ENCODE data around the gene CPAMD8.
A peak's percentile ranks its signal among the peaks of the same experiment; 100 is the strongest.

CPAMD8 gene

DNA sequence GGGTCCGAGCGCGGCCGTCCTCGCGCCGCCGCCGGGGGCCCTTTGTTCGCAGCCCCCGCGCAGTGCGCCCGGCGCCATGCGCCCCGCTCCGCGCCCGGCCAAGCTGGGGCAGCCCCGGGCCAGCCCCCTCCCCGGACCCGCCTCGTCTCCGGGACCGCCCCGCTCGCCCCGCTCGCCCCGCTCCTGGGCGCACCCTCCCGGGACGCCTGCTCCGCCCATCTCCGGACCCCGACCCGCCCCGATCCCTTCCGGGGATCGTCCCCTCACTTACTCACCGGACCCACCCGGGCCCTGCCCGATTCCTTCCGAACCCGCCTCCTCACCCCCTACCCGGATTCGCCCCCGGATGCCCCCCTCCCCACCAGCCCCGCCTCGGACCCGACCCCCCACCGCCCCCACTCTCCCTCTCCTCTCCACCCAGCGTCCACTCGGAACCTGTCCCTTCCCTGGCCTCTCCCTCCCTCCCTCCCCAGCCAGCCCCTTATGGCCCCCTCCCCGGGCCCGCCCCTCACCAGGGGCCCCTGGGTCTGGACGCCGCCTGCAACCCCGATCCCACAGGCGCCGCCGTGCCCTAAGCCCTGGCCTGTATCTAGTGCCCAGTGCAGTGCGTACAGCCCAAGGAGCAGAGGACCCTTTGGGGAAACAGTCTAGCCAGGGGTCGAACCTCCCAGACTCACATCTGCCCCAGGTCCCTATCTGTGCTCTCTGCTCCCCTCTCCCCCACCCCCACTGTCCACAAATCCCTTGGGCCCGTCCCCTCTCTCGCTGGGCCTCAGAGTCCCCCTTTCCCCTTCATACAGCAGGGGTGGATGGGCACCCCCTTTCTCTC, at the start of gene CPAMD8:
Gene CPAMD8, minus strand, starts transcription at position 105 of the 829 bp plus-strand sequence. CDS start 168 bp downstream, outside the sequence.
- DNase-seq, result no peak

- no peak for DNase-seq
Measured at GRCh38 chr19:17075864-17076542, 49.4 kb upstream of the CPAMD8 start.

- DNase-seq, result peak; percentile 82
Measured at GRCh38 chr19:17075035-17075863, 48.6 kb upstream of the CPAMD8 start, which contains the start of the genes HAUS8 and MYO9B. Gene HAUS8, minus strand, starts transcription at chr19:17075452. Its CDS starts 30 bp downstream, at chr19:17075422. Gene MYO9B, plus strand, starts transcription at chr19:17075777. Its CDS starts 25,941 bp downstream, at chr19:17101718.

GRCh38 chr19:17074634-17075034, 48.0 kb upstream of the CPAMD8 start:
- DNase-seq, result no peak

- DNase-seq, result peak; percentile 34
Measured at GRCh38 chr19:17073869-17074633, 47.4 kb upstream of the CPAMD8 start.

- no peak for DNase-seq
Measured at GRCh38 chr19:17070912-17071311, 44.3 kb upstream of the CPAMD8 start.

- no peak for DNase-seq
Measured at GRCh38 chr19:17070421-17070820, 43.8 kb upstream of the CPAMD8 start.

DNA sequence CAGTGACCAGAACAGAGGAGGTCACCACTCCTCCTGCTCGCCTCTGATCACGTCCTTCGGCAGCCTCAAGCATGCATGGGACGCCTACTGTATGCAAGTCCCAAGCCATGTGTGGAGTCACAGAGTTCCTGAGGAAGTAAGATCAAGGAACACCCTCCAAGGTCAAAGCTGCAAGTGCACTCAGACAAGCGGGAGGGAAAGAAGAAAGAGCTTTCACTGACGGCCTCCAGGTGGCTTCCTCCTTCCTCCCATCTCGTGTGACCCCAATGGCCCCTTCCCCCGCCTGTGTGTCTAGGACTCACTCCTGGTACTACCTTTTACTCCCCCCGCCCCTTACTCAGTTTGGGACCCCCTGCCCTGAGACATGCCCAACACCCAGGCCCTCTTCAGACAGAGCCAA, 42.6 kb upstream of the CPAMD8 start:
- DNase-seq, result no peak

DNA sequence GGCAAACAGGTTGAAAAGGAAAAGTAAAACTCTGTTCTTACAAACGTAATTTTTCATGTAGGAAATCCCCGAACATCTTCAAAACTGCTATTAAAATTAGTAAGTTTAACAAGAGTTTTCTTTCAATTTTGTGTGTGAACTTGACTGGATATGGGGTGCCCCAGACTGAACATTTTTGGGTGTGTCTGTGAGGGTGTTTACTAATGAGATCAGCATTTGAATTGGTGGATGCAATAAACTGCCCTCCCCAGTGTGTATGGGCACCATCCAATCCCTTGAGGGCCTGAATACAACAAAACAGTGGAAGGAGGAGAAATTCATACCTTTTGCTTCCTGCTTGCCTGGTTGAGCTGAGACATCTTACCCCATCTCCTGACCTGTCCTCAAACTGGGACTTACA, 36.8 kb upstream of the CPAMD8 start:
- DNase-seq, result no peak

GRCh38 chr19:17061691-17062090, 35.1 kb upstream of the CPAMD8 start:
- DNase-seq, result no peak

DNA sequence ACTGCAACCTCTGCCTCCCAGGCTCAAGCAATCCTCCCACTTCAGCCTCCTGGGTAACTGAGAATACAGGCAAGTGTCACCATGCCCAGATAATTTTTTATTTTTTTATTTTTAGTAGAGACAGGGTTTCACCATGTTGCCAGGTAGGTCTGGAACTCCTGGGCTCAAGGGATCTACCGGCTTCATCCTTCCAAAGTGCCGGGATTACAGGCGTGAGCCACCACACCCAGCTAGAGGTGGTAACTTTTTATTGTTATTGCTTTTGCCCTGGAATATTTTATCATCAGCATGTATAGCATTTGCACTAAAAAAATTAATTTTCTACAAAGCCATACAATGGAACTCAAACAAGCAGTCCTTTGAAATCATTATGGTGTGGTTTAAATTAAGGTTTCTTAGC, 34.6 kb upstream of the CPAMD8 start:
- no peak for DNase-seq

GRCh38 chr19:17060802-17061201, 34.2 kb upstream of the CPAMD8 start:
- DNase-seq, result no peak

GRCh38 chr19:17058236-17058635, 31.6 kb upstream of the CPAMD8 start:
- DNase-seq, result no peak

DNA sequence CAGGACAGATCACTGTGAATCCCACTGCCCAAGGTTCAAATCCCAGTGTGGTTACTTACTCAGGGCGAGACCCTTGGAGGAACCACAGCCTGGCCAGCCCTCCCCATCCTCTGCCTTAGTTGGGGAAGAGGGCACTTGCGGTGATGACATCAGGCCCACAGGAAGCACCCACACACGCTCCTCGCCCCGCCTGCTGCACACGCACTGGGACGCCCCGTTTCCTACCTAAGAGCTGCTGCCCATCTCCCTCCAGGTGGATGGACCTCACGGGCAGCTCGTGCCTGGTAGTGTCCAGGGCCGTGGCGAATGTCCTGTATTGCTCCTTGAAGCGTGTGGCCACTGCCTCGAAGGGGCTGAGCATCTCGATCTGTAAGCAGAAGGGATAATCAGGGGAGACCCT, 29.0 kb upstream of the CPAMD8 start:
- no peak for DNase-seq

DNA sequence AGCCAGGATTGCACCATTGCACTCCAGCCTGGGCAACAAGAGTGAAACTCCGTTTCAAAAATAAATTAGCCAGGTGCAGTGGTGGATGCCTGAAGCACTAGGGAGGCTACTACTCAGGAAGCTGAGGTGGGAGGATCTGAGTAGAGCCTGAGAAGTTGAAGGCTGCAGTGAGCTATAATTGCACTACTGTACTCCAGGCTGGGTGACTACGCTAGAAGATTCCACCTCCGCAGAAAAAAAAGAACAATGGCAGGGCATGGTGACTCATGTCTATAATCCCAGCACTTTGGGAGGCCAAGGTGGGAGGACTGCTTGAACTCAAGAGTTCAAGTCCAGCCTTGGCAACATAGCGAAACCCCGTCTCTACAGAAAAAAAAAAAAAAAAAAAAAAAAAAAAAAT, 28.1 kb upstream of the CPAMD8 start:
- no peak for DNase-seq

DNA sequence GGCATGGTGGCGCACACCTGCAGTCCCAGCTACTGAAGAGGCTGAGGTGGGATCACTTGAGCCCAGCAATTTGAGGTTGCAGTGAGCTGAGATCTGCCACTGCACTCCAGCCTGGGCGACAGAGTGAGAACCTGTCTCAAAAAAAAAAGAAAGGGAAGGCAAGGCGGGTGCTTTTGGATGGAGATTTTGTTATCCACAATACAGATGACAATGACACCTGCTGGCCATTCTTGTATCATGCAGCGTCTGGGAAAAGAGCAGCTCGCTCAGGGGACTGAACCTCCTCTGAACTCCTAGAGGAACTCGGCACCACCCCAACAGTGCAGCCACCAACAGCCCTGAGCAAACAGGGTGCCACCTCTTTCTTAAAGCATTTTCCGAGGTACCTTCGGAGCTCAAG, 25.8 kb upstream of the CPAMD8 start:
- DNase-seq, result no peak

- DNase-seq, result no peak
Measured at GRCh38 chr19:17049711-17050280, 23.2 kb upstream of the CPAMD8 start.

- DNase-seq, result no peak
Measured at GRCh38 chr19:17048885-17049453, 22.4 kb upstream of the CPAMD8 start.

- DNase-seq, result no peak
Measured at GRCh38 chr19:17045907-17046502, 19.4 kb upstream of the CPAMD8 start.

DNA sequence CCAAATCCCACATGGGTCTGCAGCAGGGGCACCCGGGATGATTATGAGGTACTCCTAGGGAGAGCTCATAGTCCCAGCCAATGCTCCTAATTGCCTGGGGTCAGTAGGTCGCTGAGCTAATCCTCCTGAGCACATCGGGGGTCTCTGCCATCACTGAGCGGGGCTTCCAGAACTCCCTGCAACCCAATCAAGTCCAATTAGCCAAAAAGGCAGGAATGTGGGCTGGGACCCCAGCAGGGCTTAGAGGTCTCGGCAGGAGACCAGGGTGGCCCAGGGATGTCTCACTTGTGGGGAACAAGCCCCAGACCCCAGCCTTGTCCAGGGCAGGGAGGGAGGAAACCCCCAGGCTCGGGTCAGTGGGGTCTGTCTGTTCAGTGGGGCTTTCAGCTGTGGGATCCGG, 17.1 kb upstream of the CPAMD8 start:
- DNase-seq, result no peak

GRCh38 chr19:17041976-17042375, 15.4 kb upstream of the CPAMD8 start:
- no peak for DNase-seq
